ES-I3 (cell line): ENCODE results near the gene ANO1.

Source experiments
- H3K36me3 ChIP-seq: 2 replicates; pipeline ENCODE4 v1.6.1; 2013; ENCODE audit warnings: mild to moderate bottlenecking, low read length, control low read depth, moderate library complexity; ENCODE audit not compliant: insufficient read depth
- H3K4me1 ChIP-seq: 2 replicates; pipeline ENCODE4 v1.6.1; 2013; ENCODE audit warnings: mild to moderate bottlenecking, control low read depth, low read length; ENCODE audit not compliant: insufficient read depth
- H3K9ac ChIP-seq: 2 replicates; pipeline ENCODE4 v1.6.1; 2013; ENCODE audit warnings: low read depth, mild to moderate bottlenecking, low read length, moderate library complexity
- H3K9me3 ChIP-seq: 2 replicates; pipeline ENCODE4 v1.6.1; 2013; ENCODE audit warnings: mild to moderate bottlenecking, low read length, moderate library complexity; ENCODE audit not compliant: control insufficient read depth, insufficient read depth

ANO1 gene

DNA sequence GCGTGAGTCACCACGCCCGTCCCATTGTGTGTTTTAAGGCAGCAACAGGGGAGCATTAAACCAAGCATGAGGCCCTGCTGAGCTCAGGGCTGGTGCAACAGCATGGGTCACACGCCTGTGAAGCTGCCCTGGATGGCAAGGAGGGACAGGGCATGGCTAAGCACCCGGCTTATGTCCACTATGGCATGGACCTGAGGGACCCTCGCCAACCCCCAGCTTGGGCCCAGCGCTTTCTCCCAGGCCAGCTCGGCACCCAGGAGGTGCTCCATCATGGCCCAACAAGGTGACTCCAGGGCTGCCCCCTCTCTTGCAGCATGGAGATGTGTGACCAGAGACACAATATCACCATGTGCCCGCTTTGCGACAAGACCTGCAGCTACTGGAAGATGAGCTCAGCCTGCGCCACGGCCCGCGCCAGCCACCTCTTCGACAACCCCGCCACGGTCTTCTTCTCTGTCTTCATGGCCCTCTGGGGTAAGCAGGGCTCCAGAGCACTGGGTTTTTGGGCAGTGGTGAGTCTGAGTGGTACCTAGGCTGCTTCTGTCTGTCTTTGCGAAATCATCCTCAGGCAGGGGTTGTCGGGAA lies 53.6 kb downstream of the ANO1 start:
- no peak overlapping the region for H3K9ac ChIP-seq
- H3K9me3 ChIP-seq, result no peaks in the 10 kb centered on the region
- peaks cover 28% of the 10 kb centered on the region for H3K4me1 ChIP-seq
- no peaks in the 10 kb centered on the region for H3K36me3 ChIP-seq

DNA sequence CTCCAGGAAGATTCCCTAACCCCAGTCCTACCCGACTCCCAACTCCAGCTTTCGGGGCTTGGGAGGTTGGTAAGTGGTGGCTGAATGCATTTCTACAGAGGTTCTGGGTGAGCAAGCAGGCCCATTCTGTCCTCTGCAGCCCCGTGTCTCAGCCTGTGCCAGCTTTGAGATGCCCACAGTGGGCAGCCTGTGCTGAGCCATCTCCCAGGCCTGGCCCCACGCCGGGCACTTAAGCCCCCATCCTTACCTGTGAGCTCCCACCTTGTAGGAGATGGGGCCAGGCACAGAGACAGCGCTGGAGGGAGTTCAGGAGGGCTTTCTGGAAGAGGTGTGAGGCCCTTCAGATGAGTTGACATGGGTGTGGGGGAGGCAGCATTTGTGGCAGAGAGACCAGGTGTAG lies 54.5 kb downstream of the ANO1 start:
- peaks cover 27% of the 10 kb centered on the region for H3K4me1 ChIP-seq
- H3K9me3 ChIP-seq, result no peaks in the 10 kb centered on the region
- no peaks in the 10 kb centered on the region for H3K36me3 ChIP-seq
- H3K9ac ChIP-seq, result no peak overlapping the region

DNA sequence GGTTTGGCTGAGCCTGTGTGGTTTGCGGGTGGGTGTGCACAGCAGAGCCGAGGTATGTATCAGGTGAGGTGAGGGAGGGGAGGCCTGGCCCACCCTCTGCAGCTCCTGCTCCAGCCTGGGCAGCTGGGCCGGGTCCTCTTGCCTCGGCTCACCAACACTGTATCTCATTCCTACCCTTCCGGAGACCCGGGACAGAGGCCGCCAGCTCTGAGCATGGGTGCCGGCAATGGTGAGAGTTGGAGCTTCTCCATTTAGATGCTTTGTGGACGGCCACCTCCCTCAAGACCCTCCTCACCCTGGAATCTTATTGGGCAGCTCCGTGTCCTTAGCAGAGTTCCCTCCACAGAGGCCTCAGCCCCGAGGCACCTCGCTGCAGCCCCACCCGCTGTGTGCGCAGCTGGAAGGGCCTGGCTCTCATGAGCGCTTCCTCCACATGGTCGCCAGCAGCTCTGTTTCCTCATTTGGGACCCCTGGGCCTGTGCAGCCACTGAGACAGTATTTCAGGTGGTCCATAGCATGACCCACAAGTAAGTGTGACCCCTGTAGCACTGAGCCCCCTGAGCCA lies 55.7 kb downstream of the ANO1 start:
- Histone ChIP-seq H3K9ac (no peak overlapping the region), H3K4me1 (peaks cover 15% of the 10 kb centered on the region), H3K9me3 (no peaks in the 10 kb centered on the region), H3K36me3 (no peaks in the 10 kb centered on the region)

DNA sequence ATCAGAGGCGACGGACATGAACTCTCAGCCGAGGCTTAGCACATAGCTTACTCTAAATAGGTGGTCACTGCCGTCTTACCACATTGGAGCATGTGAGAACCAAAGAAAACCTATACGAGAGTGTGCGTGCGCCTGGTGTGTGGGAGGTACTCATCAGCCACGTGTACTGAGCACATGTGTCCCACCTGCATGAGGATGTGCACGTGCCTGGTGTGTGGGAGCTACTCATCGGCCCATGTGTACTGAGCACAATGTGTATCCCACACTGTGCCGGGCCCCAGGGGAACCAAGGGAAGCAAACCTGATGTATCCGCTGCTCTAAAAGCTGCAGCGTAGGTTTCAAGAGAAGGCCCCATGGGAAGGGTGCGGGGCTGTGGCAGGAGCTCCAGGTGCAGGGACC lies 56.4 kb downstream of the ANO1 start:
- peaks cover 10% of the 10 kb centered on the region; the same call in 1 of the 2 replicates for H3K4me1 ChIP-seq
- H3K36me3 ChIP-seq, result no peaks in the 10 kb centered on the region
- no peaks in the 10 kb centered on the region for H3K9me3 ChIP-seq
- H3K9ac ChIP-seq, result no peak overlapping the region

DNA sequence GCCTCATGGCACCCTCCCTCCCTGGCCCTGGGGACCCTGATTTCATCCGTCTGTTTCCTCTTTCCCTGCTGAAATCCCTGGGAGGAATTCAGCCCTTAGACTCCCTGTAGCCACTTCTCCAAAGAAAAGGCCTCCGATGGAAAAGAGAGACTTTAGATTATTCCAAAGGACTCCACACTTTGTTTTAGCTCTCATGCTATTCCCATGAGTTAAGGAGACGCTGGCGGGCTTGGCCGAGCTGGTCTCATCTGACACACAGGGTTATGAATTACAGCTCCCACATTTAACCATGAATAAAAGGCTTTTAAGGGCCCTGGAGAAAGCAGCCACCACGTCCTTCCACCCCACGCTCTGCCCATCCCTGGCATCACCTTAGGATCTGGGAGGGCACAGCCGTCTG lies 57.0 kb downstream of the ANO1 start:
- Histone ChIP-seq H3K9ac (no peak overlapping the region), H3K36me3 (no peaks in the 10 kb centered on the region), H3K4me1 (peaks cover 10% of the 10 kb centered on the region; the same call in 1 of the 2 replicates), H3K9me3 (no peaks in the 10 kb centered on the region)

DNA sequence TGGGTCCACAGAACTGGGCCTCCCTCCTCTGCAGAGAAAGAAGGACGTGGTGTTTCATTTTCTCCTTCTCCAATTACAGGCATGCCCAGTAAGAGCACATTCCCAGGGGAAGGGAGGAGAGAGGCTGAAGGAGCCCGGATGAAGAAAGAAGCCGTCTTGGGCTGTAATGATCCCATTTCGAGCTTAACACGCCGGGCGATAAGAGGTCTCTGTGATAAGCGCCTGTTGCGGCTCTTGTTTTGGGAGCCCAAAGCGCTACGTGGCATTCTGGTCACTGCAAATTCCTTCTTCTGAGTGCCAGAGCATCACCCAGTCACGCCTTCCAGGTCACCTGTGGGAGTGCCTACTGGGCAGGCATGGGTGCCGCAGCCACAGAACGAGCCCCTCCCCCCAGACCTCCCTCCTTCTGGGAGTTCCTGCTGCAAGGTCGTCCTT lies 57.5 kb downstream of the ANO1 start:
- Histone ChIP-seq H3K9ac (no peak overlapping the region), H3K36me3 (no peaks in the 10 kb centered on the region), H3K9me3 (no peaks in the 10 kb centered on the region), H3K4me1 (peaks cover 10% of the 10 kb centered on the region; the same call in 1 of the 2 replicates)

DNA sequence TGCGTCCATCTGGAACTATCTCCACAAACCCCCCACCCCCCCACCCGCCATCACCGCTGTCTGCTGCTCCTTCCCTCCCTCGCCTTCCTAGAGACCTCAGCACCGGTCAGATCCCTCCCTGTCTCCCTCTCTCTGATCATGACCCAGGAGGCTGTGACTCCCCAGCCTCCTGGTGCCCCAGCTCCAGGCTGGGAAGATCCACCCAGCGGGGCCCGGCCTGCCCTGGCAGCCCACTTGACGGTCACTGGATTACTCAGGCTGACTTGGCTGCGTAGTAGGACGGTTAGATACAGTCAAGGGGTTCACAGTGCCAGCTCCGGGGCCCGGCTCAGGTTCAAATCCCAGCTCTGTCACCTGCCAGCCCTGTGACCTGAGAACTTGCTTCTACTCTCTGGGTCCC lies 59.3 kb downstream of the ANO1 start:
- no peaks in the 10 kb centered on the region for H3K9me3 ChIP-seq
- H3K9ac ChIP-seq, result no peak overlapping the region
- H3K36me3 ChIP-seq, result no peaks in the 10 kb centered on the region
- peaks cover 18% of the 10 kb centered on the region for H3K4me1 ChIP-seq

DNA sequence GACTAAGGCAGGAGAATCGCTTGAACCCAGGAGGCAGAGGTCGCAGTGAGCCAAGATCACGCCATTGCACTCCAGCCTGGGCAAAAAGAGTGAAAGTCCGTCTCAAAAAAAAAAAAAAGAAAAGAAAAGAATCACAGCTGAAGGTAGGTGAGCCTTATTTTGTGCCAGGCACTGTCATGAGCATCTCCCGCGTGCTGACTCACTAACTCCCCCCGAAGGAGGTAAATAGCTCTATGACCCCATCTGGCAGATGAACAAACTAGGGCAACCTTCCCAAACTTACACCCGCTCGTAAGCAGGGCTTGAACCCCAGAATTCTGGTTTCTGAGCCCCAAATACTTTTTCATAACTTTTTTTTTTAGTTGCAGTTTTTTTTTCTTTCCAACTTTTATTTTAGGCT lies 60.3 kb downstream of the ANO1 start:
- Histone ChIP-seq H3K36me3 (no peaks in the 10 kb centered on the region), H3K9ac (no peak overlapping the region), H3K4me1 (peaks cover 26% of the 10 kb centered on the region), H3K9me3 (no peaks in the 10 kb centered on the region)

DNA sequence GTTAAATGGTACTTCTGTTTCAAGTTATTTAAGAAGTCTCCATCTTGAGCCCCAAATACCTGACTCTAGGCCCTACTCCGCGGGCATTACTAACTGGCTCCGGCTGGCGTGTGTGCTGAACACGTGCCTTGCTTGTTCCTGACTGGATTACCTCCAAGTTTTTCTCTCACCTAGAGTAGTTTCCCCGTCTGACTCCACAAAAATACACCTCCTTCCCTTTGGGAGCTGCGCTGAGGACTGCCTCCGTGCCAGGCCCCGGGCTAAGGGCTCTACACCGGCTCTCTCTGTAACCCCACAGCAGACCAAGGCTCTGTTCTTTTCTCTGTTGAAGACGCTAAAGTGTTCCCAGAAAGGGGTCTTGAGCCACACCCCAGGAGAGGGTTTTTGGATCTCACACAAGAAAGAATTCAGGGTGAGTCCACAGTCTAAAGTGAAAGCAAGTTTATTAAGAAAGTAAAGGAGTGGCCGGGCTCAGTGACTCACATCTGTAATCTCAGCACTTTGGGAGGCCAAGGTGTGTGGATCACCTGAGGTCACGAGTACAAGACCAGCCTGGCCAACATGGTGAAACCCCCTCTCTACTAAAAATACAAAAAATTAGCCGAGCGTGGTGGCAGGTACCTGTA lies 61.8 kb downstream of the ANO1 start:
- H3K36me3 ChIP-seq, result no peaks in the 10 kb centered on the region
- no peak overlapping the region for H3K9ac ChIP-seq
- H3K9me3 ChIP-seq, result no peaks in the 10 kb centered on the region
- peaks cover 26% of the 10 kb centered on the region for H3K4me1 ChIP-seq

DNA sequence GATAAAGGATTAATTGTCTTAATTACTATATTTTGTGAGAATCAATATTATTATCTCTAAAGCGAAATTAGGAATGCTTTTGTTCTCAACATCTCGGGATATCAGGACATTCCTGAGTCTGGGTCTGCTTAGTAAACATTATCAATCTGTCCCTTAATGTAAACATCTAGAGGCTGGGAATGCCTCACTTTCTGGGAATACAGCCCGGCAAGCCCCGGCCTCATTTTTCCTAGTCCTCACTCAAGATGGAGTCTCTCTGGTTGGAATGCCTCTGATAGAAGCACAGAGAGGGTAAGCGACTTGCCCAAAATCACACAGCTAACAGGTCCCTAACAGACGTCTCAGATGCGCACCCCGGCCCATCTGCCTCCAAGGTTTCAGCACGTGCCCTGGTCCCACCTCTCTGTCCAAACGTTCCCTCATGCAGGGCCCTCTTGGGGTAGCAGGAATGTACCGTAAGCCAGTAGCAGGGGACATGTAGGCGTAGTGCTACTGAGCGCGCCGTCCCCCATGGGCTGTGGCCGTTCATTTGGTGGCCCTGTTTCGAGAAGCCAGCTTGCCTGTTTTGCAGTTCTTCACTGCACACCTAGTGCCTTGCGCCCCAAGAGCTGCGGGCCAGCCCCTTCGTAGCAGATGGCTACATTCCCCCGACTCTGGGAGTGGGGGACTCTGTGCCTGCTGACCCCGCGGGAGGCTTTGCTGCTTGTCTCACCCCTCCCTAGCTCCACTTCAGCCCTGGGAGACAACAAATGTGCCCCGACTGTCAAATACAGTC lies 62.8 kb downstream of the ANO1 start:
- H3K36me3 ChIP-seq, result no peaks in the 10 kb centered on the region
- H3K4me1 ChIP-seq, result peaks cover 18% of the 10 kb centered on the region
- H3K9ac ChIP-seq, result no peak overlapping the region
- H3K9me3 ChIP-seq, result no peaks in the 10 kb centered on the region

DNA sequence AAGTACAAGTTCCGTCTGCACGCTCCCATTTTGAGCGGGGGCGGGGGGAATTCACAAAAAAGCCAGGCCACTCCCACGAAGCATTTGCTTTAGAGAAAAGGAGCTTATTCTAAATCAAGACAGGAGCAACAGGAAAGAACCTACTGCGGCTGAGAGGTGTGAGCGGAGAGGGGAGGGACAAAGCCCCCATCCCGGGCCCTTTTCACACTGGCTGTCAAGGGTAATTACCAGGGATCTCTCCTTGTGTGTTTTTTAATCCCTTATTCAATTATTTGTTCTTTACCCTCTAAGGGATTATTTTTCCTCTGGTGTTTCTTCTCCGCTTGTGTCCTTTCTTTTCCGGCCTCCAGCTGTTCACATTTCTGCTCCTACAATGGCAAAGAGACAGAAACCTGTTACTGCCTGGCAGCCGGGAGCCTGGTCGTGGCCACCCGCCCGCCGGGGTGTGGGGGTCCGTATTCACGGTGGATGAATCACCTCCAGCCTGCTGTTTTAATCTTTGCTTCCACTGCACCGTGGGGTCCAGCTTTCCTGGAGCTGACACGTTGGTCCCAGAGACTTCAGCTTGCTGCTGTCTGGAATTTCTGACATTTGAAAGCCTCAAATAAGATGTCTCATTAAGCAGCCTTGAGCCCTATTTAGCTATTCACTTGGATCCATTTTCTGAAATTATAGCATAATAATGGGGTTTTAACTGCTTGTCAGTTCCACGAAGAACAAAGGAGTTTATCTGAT lies 63.5 kb downstream of the ANO1 start:
- no peaks in the 10 kb centered on the region for H3K36me3 ChIP-seq
- peaks cover 17% of the 10 kb centered on the region for H3K4me1 ChIP-seq
- H3K9ac ChIP-seq, result peak overlapping the region; percentile 8; the same call in 1 of the 2 replicates
- no peaks in the 10 kb centered on the region for H3K9me3 ChIP-seq

DNA sequence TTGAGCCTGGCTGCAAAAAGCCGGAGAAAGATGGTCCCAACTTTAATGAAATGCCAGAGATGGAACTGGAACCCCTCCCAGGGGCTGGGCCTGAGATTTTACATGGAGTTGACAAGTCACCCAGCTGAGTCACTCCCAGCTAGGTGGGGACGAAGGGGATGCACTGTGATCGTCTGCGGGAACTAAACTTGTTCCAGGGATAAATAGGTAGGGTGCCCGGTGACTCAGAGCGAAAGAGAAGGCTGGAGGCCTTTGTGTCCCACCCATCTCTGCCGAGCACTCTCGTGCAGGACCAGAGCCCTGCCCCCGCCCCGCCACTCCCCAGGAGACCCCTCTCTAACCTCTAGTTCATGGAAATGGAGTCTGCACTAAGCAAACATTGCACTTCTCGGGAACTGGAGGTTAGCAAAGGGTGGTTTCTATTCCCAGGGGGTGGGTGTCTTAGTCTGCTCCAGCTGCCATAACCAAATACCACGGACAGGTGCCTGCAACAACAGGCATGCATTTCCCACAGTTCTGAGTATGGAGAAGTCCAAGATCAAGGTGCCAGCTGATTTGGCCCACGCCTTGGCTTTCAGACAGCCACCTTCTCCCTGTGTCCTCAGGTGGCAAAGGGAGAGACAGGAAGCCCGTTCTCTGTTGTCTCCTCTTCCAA lies 64.2 kb downstream of the ANO1 start:
- H3K36me3 ChIP-seq, result no peaks in the 10 kb centered on the region
- H3K9ac ChIP-seq, result peak overlapping the region; percentile 8; the same call in 1 of the 2 replicates
- no peaks in the 10 kb centered on the region for H3K9me3 ChIP-seq
- H3K4me1 ChIP-seq, result peaks cover 19% of the 10 kb centered on the region

DNA sequence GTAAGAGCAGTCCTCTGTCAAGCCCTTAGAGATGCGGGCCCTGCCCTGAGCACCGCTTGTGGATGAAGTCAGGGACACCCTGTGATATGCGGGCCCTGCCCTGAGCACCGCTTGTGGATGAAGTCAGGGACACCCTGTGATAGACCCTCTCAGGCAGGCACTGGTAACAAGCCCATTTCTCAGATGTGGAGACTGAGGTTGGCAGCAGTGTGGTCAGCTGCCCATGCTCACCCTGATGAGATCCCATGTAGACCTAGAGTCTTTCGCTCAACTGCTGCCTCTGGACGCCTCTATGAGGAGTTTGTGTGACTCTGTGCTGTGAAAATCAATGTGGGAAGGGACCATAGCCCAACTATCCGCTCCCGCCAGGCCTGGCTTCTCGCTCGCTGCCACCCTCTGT lies 66.1 kb downstream of the ANO1 start:
- peaks cover 19% of the 10 kb centered on the region for H3K4me1 ChIP-seq
- no peak overlapping the region for H3K9ac ChIP-seq
- H3K9me3 ChIP-seq, result no peaks in the 10 kb centered on the region
- no peaks in the 10 kb centered on the region for H3K36me3 ChIP-seq

DNA sequence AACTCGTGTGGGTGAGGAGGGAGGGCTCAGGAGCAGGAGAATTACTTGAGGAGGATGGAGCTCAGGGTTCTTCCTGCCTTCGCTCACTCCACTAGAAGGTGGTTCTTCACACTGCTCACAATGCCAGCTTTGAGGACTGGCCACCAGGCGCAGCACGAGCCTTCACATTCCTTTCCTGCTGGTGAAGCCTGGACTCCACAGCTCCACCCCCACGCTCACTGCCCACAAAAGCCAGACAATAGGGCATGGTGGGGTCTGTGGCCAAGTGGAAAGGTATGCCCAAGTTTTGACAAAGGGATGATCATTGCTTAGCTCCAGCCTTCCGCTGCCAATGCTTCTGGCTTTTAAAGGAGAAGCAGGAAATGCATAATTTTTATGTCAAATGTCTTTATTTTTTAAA lies 67.0 kb downstream of the ANO1 start:
- Histone ChIP-seq H3K9ac (no peak overlapping the region), H3K4me1 (peaks cover 19% of the 10 kb centered on the region), H3K36me3 (no peaks in the 10 kb centered on the region), H3K9me3 (no peaks in the 10 kb centered on the region)
